HEK293 (cell line): ENCODE measurements around the gene PHKG1.

ENCODE experiments used
- ZBTB7A ChIP-seq: fragments of 450-650 bp; formaldehyde crosslinking; IDR thresholded peaks from 2 replicates; pipeline ENCODE4 v1.5.1; 2016; ENCODE audit warnings: low read depth, missing biosample characterization, missing genetic modification characterization
- ZNF274 ChIP-seq, 2 experiments: fragments of 200-500 bp in 1 of 2; fragments of 450-650 bp in 1 of 2; sonication (Bioruptor generic) in 1 of 2; formaldehyde crosslinking in 1 of 2; IDR thresholded peaks; 2 replicates each; pipeline versions ENCODE4 v1.5.1 to v1.6.1; 2014 to 2016; ENCODE audit warnings: borderline replicate concordance in 1 of 2, inconsistent platforms in 1 of 2, low read length in 1 of 2, missing biosample characterization in 1 of 2, missing genetic modification characterization in 1 of 2
- ZNF585B ChIP-seq: fragments of 450-650 bp; formaldehyde crosslinking; IDR thresholded peaks from 2 replicates; pipeline ENCODE4 v1.5.1; 2016; ENCODE audit warnings: missing biosample characterization, missing genetic modification characterization
- TF ChIP-seq, protein P1 (sequence below): fragments of 450-650 bp; formaldehyde crosslinking; IDR thresholded peaks from 2 replicates; pipeline ENCODE4 v1.5.1; 2016; ENCODE audit warnings: missing biosample characterization, missing genetic modification characterization

DNA sequence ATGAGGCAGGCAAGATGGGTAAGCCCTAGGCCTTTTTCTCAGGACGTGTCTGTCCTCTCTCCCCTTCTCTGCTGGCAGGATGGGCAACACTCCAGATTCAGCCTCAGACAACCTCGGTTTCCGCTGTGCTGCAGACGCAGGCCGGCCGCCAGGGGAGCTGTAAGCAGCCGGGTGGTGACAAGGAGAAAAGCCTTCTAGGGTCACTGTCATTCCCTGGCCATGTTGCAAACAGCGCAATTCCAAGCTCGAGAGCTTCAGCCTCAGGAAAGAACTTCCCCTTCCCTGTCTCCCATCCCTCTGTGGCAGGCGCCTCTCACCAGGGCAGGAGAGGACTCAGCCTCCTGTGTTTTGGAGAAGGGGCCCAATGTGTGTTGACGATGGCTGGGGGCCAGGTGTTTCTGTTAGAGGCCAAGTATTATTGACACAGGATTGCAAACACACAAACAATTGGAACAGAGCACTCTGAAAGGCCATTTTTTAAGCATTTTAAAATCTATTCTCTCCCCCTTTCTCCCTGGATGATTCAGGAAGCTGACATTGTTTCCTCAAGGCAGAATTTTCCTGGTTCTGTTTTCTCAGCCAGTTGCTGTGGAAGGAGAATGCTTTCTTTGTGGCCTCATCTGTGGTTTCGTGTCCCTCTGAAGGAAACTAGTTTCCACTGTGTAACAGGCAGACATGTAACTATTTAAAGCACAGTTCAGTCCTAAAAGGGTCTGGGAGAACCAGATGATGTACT lies 13.1 kb downstream of the PHKG1 start:
- TF ChIP-seq ZNF274 (IDR thresholded peaks at IDR 0.05; ENCODE audit: low read length): no peak
- no peak for TF ChIP-seq ZNF274 (tag by site-specific recombination; IDR thresholded peaks at IDR 0.05; ENCODE audit: borderline replicate concordance)
- no peak for TF ChIP-seq ZNF585B (tag by site-specific recombination)
- TF ChIP-seq ZBTB7A (tag by site-specific recombination): no peak
- TF ChIP-seq, protein P1, sequence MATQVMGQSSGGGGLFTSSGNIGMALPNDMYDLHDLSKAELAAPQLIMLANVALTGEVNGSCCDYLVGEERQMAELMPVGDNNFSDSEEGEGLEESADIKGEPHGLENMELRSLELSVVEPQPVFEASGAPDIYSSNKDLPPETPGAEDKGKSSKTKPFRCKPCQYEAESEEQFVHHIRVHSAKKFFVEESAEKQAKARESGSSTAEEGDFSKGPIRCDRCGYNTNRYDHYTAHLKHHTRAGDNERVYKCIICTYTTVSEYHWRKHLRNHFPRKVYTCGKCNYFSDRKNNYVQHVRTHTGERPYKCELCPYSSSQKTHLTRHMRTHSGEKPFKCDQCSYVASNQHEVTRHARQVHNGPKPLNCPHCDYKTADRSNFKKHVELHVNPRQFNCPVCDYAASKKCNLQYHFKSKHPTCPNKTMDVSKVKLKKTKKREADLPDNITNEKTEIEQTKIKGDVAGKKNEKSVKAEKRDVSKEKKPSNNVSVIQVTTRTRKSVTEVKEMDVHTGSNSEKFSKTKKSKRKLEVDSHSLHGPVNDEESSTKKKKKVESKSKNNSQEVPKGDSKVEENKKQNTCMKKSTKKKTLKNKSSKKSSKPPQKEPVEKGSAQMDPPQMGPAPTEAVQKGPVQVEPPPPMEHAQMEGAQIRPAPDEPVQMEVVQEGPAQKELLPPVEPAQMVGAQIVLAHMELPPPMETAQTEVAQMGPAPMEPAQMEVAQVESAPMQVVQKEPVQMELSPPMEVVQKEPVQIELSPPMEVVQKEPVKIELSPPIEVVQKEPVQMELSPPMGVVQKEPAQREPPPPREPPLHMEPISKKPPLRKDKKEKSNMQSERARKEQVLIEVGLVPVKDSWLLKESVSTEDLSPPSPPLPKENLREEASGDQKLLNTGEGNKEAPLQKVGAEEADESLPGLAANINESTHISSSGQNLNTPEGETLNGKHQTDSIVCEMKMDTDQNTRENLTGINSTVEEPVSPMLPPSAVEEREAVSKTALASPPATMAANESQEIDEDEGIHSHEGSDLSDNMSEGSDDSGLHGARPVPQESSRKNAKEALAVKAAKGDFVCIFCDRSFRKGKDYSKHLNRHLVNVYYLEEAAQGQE (tag by site-specific recombination): no peak
